Measurements from ENCODE around the gene CAPS. TPM values are rescaled to one million over a fixed set of nuclear protein-coding genes. Genes with fewer than 3 reads are reported as not detected.

The CAPS gene
- total RNA-seq, 1 donor from 2014 or later: 3.3 TPM

DNA sequence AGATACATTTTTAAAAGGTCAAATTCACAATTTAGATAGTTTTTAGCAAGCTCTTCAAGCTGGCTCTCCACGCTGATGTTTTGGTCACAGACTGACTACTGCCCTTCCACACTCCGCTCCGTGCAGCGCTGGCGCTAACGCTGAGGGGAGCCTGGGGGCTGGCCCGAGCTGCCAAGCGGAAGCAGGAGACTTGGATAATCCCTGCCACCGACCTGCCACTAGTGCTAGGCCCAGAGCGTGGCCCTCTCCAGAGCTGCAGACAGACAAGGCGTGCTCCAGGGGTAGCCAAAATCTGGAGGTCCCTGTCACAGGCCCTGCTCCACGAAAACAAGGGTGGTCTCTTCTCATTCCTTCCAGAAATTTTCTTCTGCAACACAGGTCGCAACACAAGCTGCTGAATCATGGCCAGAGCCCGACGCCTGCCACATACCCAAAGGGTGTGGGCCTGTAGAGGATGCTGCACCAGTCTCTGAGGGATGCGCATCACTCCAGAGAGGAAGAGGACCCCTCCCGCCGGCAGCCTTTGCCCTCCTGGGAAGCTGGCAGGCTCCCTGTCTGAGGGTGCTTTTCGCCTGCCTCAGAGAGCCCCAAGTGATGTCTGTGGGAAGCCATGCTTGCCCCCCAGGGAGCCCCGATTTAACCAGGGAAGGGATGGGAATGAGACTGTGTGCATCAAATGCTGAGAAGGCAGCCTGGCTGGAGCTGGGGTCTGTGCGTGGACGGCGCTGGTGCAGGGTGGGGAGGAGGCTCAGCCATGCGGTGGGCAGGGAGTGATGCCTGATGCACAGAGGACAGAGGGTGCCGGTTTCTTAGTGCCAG is 21.6 kb downstream of the CAPS start:
- Mint-ChIP-seq H3K4me3 (ENCODE audit: low read depth) (no peak overlapping the region), H3K4me1 (ENCODE audit: low read depth) (no peaks in the 10 kb centered on the region), H3K27me3 (ENCODE audit: low read depth) (no peaks in the 10 kb centered on the region), H3K36me3 (ENCODE audit: low read depth) (peaks cover 40% of the 10 kb centered on the region), H3K9me3 (no peaks in the 10 kb centered on the region), H3K27ac (no peak overlapping the region)
- DNase-seq (ENCODE audit: low spot score): no peak
- intact Hi-C loops (cut with micrococcal nuclease): no loop called here

DNA sequence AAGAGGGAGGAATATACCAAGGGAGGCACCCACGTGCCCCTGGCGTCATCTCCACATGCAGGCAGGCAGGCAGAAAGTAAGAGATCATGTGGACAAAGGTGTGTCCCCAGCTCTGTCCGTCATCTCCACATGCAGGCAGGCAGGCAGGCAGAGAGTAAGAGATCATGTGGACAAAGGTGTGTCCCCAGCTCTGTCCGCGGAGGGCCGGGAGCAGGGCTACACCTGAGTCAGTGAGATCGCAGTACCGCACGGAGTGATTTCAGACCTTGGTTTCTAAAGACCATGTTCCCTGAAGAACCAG is 22.2 kb downstream of the CAPS start:
- Mint-ChIP-seq H3K4me1 (ENCODE audit: low read depth) (no peaks in the 10 kb centered on the region), H3K4me3 (ENCODE audit: low read depth) (no peak overlapping the region), H3K9me3 (no peaks in the 10 kb centered on the region), H3K27me3 (ENCODE audit: low read depth) (no peaks in the 10 kb centered on the region), H3K36me3 (ENCODE audit: low read depth) (peaks cover 41% of the 10 kb centered on the region), H3K27ac (no peak overlapping the region)
- DNase-seq (ENCODE audit: low spot score): no peak
- intact Hi-C loops (cut with micrococcal nuclease): no loop called here

DNA sequence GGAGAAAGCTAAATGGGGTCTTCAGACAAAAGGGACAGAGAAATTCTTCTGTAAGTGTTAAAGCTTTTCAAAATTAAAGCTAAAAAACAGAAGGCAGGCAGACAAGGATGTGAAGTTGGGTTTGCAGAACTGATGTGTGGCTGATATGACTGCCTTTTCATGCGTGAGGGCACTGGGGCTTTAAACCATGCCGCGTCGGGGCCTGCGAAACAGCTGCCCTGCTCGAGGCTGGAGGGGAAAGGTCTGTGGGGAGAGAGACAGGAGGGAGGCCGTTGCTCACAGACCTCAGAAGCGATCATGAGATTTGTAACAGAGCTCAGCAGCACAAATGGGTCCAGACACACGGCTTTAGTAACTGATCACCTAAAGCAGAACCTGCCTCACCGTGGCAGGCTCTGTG is 23.5 kb downstream of the CAPS start:
- H3K27ac Mint-ChIP-seq: no peak overlapping the region
- intact Hi-C loops (cut with micrococcal nuclease): no loop called here
- H3K36me3 Mint-ChIP-seq (ENCODE audit: low read depth): peaks cover 36% of the 10 kb centered on the region
- no peak for DNase-seq (ENCODE audit: low spot score)
- no peaks in the 10 kb centered on the region for H3K9me3 Mint-ChIP-seq
- H3K4me3 Mint-ChIP-seq (ENCODE audit: low read depth): no peak overlapping the region
- no peaks in the 10 kb centered on the region for H3K27me3 Mint-ChIP-seq (ENCODE audit: low read depth)
- H3K4me1 Mint-ChIP-seq (ENCODE audit: low read depth): no peaks in the 10 kb centered on the region

DNA sequence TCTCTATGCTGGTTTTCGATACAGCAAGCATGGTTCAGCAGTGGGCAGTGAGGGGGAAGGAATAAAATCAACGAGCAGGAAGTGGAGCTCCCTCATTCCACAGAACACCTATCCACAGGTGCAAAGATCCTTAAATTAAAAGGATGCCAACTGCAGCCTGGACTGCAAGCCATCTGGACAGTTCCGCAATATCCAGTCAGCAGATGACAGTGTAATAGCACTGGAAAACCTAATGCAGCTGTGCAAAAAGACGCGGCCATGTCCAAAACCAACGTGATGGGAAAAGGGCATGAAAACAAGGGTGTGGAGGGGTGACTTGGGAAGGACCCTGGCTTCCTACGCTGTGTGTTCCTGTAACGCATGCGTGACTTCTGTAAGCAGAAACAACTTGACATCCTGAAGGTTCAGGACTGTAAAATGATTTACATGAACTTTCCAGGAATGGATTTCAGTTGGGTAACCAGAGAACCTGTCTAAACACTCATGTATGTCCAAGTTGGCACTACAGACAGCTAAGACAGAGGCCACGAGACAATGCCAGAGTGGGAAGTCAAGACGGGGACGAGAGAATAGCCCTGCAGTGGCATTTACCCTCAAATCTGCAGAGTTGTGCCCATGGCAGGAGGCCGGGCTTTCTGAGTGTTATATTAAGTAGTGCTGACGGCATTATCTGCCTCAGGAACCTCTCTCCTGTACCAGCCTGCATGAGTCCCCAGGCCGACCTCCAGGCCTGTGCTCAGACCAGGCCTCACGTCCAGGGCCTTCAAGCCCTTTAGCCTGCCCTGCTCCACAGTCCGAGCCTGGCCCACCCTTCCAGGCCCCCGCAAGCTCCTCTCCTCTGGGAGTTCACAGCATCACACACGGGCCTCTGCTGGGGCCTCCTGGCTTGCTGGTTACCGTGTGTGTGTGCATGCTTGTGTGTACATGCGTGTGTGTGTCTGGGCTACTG is 26.5 kb downstream of the CAPS start:
- Mint-ChIP-seq H3K27ac (no peak overlapping the region), H3K4me1 (ENCODE audit: low read depth) (peaks cover 4% of the 10 kb centered on the region), H3K4me3 (ENCODE audit: low read depth) (no peak overlapping the region), H3K36me3 (ENCODE audit: low read depth) (peaks cover 28% of the 10 kb centered on the region), H3K27me3 (ENCODE audit: low read depth) (no peaks in the 10 kb centered on the region), H3K9me3 (no peaks in the 10 kb centered on the region)
- no peak for DNase-seq (ENCODE audit: low spot score)
- intact Hi-C loops (cut with micrococcal nuclease): no loop called here

DNA sequence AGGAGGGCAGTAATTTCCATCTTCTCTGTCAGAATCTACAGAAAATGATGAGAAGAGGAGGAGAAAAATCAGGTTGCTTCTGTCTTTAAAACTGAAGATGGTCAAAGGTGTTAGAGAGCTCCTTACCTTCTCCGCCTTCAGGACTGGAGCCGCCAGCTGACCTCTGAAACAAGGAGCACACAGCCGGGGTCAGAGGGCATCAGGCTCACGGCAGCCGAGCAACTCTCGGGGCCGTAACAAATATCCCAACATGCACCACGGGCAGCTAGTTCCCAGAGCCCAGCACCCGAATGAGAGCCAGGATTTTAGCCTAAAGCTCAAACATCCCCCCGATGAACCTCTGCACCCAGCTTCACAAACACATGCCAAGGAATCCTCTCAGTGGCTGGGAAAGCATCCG is 27.6 kb downstream of the CAPS start:
- H3K4me1 Mint-ChIP-seq (ENCODE audit: low read depth): peaks cover 4% of the 10 kb centered on the region
- no peak overlapping the region for H3K27ac Mint-ChIP-seq
- H3K4me3 Mint-ChIP-seq (ENCODE audit: low read depth): no peak overlapping the region
- no peaks in the 10 kb centered on the region for H3K9me3 Mint-ChIP-seq
- H3K36me3 Mint-ChIP-seq (ENCODE audit: low read depth): peaks cover 28% of the 10 kb centered on the region
- H3K27me3 Mint-ChIP-seq (ENCODE audit: low read depth): no peaks in the 10 kb centered on the region
- intact Hi-C loops (cut with micrococcal nuclease): no loop called here
- DNase-seq (ENCODE audit: low spot score): no peak

DNA sequence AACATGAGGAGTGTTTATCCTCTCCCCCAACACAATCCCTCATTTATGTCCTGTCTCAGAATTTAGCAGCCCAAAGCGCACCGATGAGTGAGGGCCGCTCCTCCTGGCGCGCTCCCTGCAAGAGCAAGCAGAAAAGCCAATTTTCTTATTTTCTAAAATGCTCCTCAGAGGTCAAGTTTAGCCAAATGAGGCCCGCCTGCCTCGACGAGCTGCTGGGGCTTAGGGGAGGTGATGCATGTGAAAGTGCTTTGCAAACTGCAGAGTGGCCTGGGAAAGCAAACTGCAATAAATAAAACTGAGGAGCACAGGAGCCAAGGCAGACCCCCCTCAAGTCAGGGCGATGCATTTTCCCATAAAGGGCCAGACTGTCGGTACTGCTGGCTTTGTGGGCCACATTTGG is 29.0 kb downstream of the CAPS start:
- no peaks in the 10 kb centered on the region for H3K9me3 Mint-ChIP-seq
- H3K4me1 Mint-ChIP-seq (ENCODE audit: low read depth): peaks cover 9% of the 10 kb centered on the region
- intact Hi-C loops (cut with micrococcal nuclease): no loop called here
- no peak for DNase-seq (ENCODE audit: low spot score)
- H3K27me3 Mint-ChIP-seq (ENCODE audit: low read depth): no peaks in the 10 kb centered on the region
- no peak overlapping the region for H3K27ac Mint-ChIP-seq
- no peak overlapping the region for H3K4me3 Mint-ChIP-seq (ENCODE audit: low read depth)
- H3K36me3 Mint-ChIP-seq (ENCODE audit: low read depth): peaks cover 25% of the 10 kb centered on the region

DNA sequence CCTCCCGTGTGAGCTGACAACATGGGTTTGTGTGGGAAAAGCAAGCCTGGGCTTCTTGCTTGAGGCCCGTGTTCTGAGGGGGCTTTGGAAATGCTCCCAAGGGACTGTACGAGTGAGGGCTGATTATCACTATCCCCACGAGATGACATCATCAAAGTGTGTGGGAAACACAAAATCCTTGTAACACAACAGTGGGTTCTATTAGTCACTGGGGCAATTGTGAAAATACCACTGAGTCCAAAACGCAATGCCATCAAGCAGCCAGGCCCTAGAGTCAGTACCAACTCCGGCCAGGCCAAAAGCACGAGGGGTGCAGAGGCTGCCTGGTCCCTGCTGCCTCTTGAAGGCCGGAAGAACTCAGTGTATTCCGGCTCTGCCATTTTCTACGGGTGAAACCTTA is 29.6 kb downstream of the CAPS start:
- Mint-ChIP-seq H3K4me1 (ENCODE audit: low read depth) (peaks cover 13% of the 10 kb centered on the region), H3K27ac (peak overlapping the region; percentile 22), H3K4me3 (ENCODE audit: low read depth) (no peak overlapping the region), H3K27me3 (ENCODE audit: low read depth) (no peaks in the 10 kb centered on the region), H3K9me3 (no peaks in the 10 kb centered on the region), H3K36me3 (ENCODE audit: low read depth) (peaks cover 28% of the 10 kb centered on the region)
- no peak for DNase-seq (ENCODE audit: low spot score)
- intact Hi-C loops (cut with micrococcal nuclease): no loop called here

DNA sequence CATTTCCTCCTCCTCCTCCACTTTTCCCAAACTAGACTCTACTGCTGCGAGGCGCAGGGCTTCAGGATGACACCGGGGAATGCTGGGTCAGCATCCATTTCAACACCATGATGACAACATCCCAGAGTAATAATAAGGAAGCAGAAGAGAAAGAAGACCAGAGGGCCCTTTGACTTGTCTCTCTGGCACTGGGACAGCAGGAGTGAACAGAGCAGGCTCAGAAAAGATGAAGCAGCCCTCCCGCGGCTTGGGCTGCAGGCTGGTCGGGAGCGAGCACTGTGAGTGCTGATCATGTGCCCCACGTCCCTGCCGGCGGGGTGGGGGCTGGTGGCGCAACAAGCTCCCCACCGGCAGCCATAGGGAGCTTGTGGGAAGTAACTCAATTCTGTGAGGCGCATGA is 33.4 kb downstream of the CAPS start:
- H3K36me3 Mint-ChIP-seq (ENCODE audit: low read depth): peaks cover 53% of the 10 kb centered on the region

DNA sequence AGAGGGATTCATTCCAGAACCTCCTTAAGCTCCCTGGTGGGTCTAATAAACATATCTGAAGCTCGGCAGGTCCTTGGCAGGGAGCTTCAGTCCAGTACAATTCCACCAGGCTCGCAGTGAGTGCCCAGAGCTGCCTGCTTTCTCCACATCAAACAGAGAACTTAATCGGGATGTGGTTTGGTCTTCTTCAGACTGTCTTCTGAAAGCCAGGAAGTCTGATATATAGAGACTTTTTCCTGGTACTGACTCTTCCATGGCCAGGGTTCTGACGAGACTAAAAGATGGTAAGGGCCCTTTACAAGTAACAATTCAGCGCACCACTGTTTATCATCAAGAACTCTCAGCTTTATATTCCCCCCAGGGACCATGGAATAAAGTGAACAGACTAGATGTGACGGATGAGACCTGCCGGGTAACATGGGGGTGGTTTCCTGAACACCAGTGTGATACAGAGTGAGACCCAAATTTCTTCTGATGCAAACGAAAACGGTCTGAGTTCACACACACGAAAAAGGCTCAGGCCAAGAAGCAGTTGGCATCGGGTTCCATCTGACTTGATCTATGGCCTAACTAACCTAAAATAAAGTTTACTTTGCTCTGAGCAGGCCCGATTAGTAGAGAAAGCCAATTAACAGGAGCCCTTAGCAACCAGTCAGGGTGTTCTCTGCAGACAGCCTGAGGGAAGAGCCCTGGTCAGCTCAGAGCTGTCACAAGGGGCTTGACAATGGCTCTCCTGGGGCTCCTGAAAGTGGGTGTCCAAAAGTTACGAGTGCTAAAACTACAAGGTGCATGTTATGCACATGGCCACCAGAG is 34.9 kb downstream of the CAPS start:
- H3K27me3 Mint-ChIP-seq (ENCODE audit: low read depth): no peaks in the 10 kb centered on the region
- peaks cover 62% of the 10 kb centered on the region for H3K4me1 Mint-ChIP-seq (ENCODE audit: low read depth)
- no peak for DNase-seq (ENCODE audit: low spot score)
- intact Hi-C loops (cut with micrococcal nuclease): no loop called here
- peak overlapping the region; percentile 85 for H3K27ac Mint-ChIP-seq
- H3K4me3 Mint-ChIP-seq (ENCODE audit: low read depth): peak overlapping the region; percentile 40
- H3K36me3 Mint-ChIP-seq (ENCODE audit: low read depth): peaks cover 61% of the 10 kb centered on the region
- no peaks in the 10 kb centered on the region for H3K9me3 Mint-ChIP-seq

More for the DNA sequence above, 33.4 kb downstream of the CAPS start:
- no peak overlapping the region for H3K4me3 Mint-ChIP-seq (ENCODE audit: low read depth)
- no peaks in the 10 kb centered on the region for H3K27me3 Mint-ChIP-seq (ENCODE audit: low read depth)
- DNase-seq (ENCODE audit: low spot score): no peak
- H3K9me3 Mint-ChIP-seq: no peaks in the 10 kb centered on the region
- peaks cover 48% of the 10 kb centered on the region for H3K4me1 Mint-ChIP-seq (ENCODE audit: low read depth)
- peak overlapping the region; percentile 44 for H3K27ac Mint-ChIP-seq
- intact Hi-C loops (cut with micrococcal nuclease): no loop called here

DNA sequence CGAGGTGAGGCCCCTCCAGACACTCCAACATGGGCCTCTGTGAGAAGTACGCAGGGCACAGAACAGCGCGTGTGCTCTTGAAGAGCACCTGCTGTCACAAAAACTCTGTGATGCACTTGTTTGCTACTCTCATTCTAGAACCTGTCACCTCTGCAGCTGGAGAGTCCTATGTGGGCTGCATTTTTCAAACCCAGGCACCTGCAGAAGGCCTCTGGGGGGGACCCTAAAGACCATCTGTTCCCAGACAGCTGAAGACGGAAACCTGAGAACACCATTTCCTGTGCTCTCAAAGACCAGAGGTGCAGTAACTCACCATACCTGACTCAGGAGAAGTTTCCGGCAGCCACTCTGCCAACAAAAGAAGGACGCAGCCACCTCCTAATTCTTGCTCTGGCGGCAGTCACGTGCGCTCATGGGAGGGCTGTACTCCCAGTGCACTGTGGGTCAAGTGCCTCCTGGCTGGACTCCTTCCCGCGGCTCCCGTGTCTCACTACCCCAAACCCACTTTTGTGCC is 35.8 kb downstream of the CAPS start:
- intact Hi-C loops (cut with micrococcal nuclease): no loop called here
- no peak for DNase-seq (ENCODE audit: low spot score)

DNA sequence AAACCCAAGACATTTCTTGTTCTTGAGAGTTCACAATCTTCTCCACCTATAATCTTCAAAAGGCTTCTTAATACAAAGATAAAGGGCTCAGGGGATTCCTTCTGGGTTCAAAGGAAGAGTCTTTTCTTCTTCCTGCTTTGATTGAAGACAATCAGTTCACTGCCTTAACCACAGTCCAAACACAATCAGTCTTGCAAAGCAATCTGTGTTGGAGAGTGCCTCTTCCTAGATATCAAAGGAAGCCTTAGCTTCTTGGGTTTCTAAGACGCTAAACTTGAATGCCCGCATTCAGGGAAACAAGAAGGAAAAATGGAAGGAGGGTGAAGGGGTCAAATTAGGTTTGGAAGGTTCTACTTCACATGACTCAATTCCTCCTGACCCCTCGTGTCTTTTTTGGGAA is 36.7 kb downstream of the CAPS start:
- H3K4me3 Mint-ChIP-seq (ENCODE audit: low read depth): no peak overlapping the region
- H3K27me3 Mint-ChIP-seq (ENCODE audit: low read depth): no peaks in the 10 kb centered on the region

More for the DNA sequence above, 35.8 kb downstream of the CAPS start:
- Mint-ChIP-seq H3K27me3 (ENCODE audit: low read depth) (no peaks in the 10 kb centered on the region), H3K4me3 (ENCODE audit: low read depth) (peak overlapping the region; percentile 57), H3K36me3 (ENCODE audit: low read depth) (peaks cover 64% of the 10 kb centered on the region), H3K9me3 (no peaks in the 10 kb centered on the region), H3K27ac (peak overlapping the region; percentile 85), H3K4me1 (ENCODE audit: low read depth) (peaks cover 68% of the 10 kb centered on the region)

DNA sequence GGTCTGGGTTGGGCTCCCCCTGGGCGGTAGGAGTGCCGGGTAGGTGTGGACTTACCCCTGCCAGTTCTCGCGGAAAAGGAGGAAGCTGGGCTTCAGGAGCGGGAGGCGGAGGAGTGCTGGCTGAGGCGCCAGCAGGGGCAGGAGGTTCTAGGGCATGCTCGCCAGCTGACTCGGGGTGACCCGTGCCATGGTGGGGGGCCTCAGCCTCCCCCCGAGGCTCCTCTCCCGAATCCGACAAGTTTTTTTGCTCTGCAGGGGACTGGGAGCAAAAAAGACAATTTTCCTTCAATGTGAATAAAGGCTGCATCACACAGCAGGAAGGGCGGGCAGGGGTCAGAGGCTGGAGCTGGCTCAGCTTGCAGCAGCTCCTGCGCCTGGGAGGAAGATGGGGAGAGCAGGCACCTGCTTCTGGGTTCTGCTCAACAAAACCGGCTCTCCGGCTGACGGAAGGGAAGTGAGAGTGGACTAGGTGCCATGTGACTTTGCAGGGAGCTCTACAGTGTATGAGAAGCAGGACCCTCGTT is 37.3 kb downstream of the CAPS start:
- H3K4me3 Mint-ChIP-seq (ENCODE audit: low read depth): no peak overlapping the region
- intact Hi-C loops (cut with micrococcal nuclease): no loop called here
- peaks cover 70% of the 10 kb centered on the region for H3K4me1 Mint-ChIP-seq (ENCODE audit: low read depth)
- peak overlapping the region; percentile 85 for H3K27ac Mint-ChIP-seq
- no peaks in the 10 kb centered on the region for H3K9me3 Mint-ChIP-seq
- no peak for DNase-seq (ENCODE audit: low spot score)
- H3K27me3 Mint-ChIP-seq (ENCODE audit: low read depth): no peaks in the 10 kb centered on the region
- peaks cover 62% of the 10 kb centered on the region for H3K36me3 Mint-ChIP-seq (ENCODE audit: low read depth)

More for the DNA sequence above, 36.7 kb downstream of the CAPS start:
- Mint-ChIP-seq H3K4me1 (ENCODE audit: low read depth) (peaks cover 66% of the 10 kb centered on the region), H3K27ac (peak overlapping the region; percentile 85), H3K9me3 (no peaks in the 10 kb centered on the region), H3K36me3 (ENCODE audit: low read depth) (peaks cover 62% of the 10 kb centered on the region)
- no peak for DNase-seq (ENCODE audit: low spot score)
- intact Hi-C loops (cut with micrococcal nuclease): no loop called here

Data from activated T-helper 2 cell treated with anti-CD3 and anti-CD28 coated beads, Interferon-gamma antibody, Interleukin-2, Interleukin-4, amounts not matched to agents 10 μg/mL and 5 μg/mL and 100 μg/mL, durations not matched to agents 14 hours and 24 hours and 36 hours (primary cell).